ENCODE data around the gene GABRB1. TPM values are rescaled to one million over a fixed set of nuclear protein-coding genes. Genes with fewer than 3 reads are reported as not detected.

The GABRB1 gene
- total RNA-seq, 1 donor from 2014 or later: not detected

GRCh38 chr4:47473141-47473750 is 441.9 kb downstream of the GABRB1 start:
- ATAC-seq (no peak), DNase-seq (ENCODE audit: low spot score) (no peak)
- intact Hi-C loops (cut with DNase I): no loop called here

- intact Hi-C loops (cut with DNase I): no loop called here
- ATAC-seq (no peak), DNase-seq (ENCODE audit: low spot score) (no peak)
Measured at GRCh38 chr4:47474799-47475198, 443.4 kb downstream of the GABRB1 start.

GRCh38 chr4:47475411-47475810 is 444.0 kb downstream of the GABRB1 start:
- no peak for DNase-seq (ENCODE audit: low spot score)
- no peak for ATAC-seq
- intact Hi-C loops (cut with DNase I): no loop called here

Other genes with a start within 250 kb of the GABRB1 start
- gene COX7B2, start 122.3 kb upstream of the GABRB1 start, total RNA-seq: not detected
- not detected for gene GABRA4, start 38.0 kb upstream of the GABRB1 start, total RNA-seq